GM12892 (cell line): ENCODE results near the gene SPATA32.

Experiments
- DNase-seq: peaks from one replicate; pipeline ENCODE4 v3.0.0; 2011; ENCODE audit not compliant: insufficient read length
- FAIRE-seq: peaks from 2 replicates; lab custom pipeline; 2011; peaks lifted over from hg19 to GRCh38; lab: Jason Lieb, UNC
- POLR2A ChIP-seq: IDR thresholded peaks from 2 replicates; pipeline ENCODE4 v1.6.1; 2011; ENCODE audit warnings: low read depth, low read length, control low read depth
- POLR2AphosphoS5 ChIP-seq: IDR thresholded peaks from 2 replicates; pipeline ENCODE4 v1.6.1; 2011; ENCODE audit warnings: low read depth, low read length, control low read depth
- TAF1 ChIP-seq: IDR thresholded peaks from 2 replicates; pipeline ENCODE4 v1.6.1; 2011; ENCODE audit warnings: low read depth, mild to moderate bottlenecking, control low read depth, low read length, borderline replicate concordance

The SPATA32 gene

DNA sequence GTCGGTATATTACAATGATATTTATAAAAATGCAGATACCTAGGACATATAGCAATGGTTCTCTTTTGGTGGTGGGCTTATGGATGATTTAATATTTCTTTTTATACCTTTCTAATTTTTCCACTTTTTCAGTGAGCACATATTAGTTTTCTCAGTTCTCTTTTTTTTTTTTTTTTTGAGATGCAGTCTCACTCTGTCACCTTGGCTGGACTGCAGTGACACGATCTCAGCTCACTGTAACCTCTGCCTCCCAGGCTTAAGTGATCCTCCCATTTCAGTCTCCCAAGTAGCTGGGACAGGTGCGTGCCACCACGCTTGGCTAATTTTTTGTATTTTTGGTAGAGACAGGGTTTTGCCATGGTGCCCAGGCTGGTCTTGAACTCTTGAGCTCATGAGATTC lies 39.8 kb upstream of the SPATA32 start:
- TF ChIP-seq TAF1, result no peak
- peak; percentile 49; the same call in 1 of the 2 replicates for TF ChIP-seq POLR2AphosphoS5
- peak; percentile 34; the same call in 1 of the 2 replicates for TF ChIP-seq POLR2A
- no peak for FAIRE-seq
- no peak for DNase-seq

DNA sequence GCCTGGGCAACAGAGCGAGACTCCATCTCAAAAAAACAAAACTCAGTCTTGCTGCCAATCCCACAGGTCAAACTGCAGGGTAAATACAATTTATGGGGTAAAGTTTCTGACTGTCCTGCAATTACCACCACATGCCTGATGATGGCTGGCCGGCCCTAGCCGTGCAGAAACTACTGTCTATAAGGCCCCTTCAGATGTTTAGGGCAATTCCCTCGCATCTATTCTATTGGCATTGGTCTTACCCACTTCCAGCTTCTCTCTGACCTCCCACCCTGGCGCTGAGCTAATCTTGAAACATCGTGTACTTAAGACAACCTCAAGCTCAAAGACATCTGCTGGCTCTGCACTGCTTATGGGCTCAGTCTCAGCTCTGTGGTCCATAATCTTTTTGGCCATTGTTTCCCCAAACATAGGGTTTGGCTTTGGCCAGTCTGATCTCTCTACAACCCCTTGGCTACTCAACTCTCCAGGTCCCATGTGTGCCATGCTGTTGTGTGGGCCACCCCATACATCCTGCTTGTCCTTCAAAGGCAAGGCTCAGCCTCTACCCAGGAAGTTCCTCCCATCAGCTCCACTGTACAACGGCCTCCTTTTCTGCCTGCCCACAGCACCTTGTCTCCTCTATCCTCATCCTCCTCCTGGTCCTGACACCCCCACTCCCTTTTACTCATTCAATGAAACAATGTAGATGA lies 38.3 kb upstream of the SPATA32 start:
- DNase-seq (no peak), FAIRE-seq (peak; percentile 77)
- TF ChIP-seq POLR2A, result no peak; the same call in 1 of the 2 replicates
- no peak for TF ChIP-seq TAF1
- TF ChIP-seq POLR2AphosphoS5, result no peak; the same call in 1 of the 2 replicates

DNA sequence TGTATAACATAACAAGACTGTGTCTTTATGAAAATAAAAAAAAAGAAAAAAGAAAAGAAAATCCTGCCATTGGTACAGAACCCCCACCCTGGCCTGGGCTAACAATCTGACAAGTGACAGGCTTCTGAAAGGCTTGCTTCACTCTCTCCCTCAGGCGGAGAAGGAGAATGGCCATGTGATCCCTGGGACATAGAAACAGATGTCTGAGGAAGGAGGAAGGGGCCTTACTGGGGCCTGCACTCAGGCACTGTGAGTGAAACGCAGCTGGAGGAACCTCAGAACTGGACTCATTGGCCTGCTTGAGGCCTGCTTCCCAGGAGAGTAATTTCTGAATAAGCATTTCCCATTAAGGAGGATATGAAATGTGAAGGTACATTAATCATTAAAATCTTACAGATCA lies 37.5 kb upstream of the SPATA32 start:
- no peak for TF ChIP-seq POLR2A
- no peak for TF ChIP-seq POLR2AphosphoS5
- no peak for TF ChIP-seq TAF1
- DNase-seq (no peak), FAIRE-seq (no peak)

DNA sequence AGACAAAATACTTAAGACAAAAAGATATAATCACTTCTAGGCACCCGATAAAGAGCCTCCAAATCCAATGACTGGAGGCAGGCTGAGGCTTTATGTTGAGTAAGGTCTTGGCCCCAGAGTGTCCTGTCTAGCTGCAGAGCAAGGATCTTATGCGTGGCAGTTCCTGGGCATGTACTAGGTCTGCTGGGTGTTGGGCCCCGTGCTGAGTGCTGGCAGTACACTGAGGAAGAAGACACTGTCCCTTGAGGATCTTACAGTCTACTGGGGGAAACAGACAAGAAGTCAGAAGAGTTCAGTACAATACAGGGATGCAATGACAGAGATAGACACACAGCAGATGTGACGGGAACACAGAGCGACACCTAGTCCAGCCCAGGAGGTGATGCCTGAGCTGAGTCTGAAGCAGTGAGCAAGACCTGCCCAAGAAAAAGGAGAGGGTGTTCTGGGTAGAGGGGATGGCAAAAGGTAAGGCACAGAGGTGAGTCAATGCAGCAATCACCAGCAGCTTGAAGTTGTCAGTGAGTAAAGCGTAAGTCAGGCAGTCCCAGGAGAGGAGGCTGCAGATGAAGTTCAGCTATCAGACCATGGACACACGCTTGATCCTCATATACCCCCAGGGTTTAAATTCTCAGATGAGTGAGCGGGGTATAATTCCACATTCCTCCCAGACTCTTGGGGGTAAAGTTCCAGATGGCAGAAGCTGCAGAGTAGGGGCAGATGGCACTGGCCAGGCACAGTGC lies 36.8 kb upstream of the SPATA32 start:
- peak; percentile 48 for FAIRE-seq
- peak; percentile 39; the same call in 1 of the 2 replicates for TF ChIP-seq POLR2A
- no peak for TF ChIP-seq TAF1
- no peak; the same call in 1 of the 2 replicates for TF ChIP-seq POLR2AphosphoS5
- no peak for DNase-seq

DNA sequence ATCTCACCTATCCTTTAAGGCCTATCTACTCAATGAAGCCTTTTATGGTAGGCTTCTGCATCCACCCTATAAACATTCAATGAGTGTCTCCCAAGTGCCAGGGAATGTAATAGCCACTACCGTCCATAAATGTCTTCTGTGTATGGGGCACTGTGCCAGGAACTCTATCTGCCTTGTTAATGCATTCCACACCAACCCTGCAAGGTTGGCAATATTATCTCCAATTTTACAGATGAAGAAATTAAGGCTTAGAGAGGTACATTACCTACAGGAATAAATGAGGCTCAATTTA lies 34.9 kb upstream of the SPATA32 start:
- no peak for TF ChIP-seq POLR2A
- TF ChIP-seq POLR2AphosphoS5, result no peak
- no peak for DNase-seq

DNA sequence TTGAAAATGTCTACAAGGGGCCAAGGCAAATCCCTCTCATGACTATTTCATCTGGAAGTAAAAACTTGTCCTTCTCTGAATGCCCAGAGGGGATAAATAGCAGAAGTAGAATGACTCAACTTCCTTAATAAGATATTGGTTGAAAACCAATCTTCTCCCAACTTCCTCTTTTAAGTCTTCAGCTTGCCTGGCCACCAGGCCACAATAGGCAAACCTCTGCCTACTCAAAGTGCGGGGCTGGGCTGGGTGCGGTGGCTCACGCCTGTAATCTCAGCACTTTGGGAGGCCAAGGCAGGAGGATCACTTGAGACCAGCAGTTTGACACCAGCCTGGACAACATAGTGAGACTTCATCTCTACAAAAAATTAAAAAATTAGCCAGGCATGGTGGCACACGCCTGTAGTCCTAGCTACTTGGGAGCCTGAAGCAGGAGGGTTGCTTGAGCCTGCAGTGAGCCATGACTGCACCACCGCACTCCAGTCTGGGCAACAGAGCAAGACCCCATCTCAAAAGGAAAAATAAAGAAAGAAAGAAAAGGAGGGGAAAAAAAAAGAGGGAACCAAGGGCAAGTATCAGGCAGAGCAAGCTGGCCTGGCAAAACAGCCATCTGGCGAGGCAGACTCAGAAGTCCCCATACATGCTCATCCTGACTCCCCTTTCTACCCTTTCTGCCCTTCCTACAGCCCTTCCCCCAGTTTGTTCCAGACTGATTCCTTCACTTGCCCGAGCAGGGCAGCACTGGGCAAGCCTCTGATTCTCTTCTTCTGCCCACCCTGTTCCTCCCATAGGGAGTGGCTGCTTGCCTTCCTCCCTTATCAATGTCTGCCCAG lies 34.3 kb upstream of the SPATA32 start:
- DNase-seq, result no peak
- TF ChIP-seq POLR2A (no peak), TAF1 (no peak), POLR2AphosphoS5 (peak; percentile 42; the same call in 1 of the 2 replicates)
- FAIRE-seq, result no peak

More for the DNA sequence above, 34.9 kb upstream of the SPATA32 start:
- no peak for FAIRE-seq

DNA sequence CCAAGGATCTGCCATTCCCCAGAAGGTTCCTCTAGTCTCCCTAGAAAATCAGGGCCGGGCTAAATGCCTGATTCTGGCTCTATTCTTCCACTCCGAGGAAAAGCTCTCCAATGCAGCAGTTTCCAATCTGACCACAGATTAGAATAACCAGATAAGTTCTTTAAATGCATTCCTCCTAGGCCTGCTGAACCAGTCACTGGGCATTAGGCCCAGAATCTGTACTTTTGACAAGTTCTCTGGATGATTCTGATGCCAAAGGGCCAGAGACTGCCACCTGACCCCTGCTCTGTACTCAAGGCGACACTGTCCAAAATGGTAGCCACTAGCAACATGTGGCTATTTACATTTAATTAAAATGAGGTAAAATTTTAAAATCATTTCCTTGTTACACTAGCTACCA lies 32.6 kb upstream of the SPATA32 start:
- FAIRE-seq (no peak), DNase-seq (no peak)
- TF ChIP-seq POLR2A (no peak), TAF1 (no peak), POLR2AphosphoS5 (no peak)

DNA sequence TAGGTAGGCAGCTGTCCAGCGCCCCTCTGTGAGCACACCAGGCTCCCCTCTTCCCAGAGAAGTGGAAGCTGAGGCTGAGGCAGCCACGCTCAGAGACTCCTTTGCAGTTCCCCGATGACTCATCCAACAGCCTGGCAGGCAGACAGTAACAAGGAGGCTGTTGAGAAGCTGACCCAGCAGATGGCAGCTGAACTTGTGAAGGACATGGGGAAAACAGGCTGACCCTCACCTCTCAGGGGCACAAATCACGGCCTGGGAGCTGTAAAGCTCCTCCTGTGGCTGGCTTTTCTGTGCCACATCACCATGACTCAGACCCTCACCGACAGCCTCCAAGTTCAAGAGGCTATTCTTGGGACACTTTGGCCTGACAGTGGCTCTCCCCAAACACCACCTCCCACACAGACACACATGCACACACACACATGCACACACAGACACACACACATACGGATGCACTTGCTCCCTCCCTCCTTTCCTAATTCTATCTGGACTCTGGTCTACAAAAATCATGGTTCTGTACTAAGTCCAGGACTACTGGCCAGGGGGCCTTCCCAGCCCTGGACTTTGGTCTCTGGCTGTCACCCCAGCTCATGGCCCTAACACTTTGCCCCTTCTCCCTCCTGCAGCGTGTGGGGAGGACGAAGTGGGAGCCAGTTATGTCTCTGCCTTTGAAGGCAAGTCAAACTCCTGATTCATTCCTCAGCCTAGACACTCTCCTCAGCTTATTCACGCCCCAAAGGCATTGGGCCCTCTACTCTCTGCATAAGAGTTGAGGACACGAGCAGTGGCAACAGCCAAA lies 31.7 kb upstream of the SPATA32 start:
- DNase-seq, result no peak
- FAIRE-seq, result peak; percentile 79
- TF ChIP-seq POLR2A (peak; percentile 52), TAF1 (no peak)

DNA sequence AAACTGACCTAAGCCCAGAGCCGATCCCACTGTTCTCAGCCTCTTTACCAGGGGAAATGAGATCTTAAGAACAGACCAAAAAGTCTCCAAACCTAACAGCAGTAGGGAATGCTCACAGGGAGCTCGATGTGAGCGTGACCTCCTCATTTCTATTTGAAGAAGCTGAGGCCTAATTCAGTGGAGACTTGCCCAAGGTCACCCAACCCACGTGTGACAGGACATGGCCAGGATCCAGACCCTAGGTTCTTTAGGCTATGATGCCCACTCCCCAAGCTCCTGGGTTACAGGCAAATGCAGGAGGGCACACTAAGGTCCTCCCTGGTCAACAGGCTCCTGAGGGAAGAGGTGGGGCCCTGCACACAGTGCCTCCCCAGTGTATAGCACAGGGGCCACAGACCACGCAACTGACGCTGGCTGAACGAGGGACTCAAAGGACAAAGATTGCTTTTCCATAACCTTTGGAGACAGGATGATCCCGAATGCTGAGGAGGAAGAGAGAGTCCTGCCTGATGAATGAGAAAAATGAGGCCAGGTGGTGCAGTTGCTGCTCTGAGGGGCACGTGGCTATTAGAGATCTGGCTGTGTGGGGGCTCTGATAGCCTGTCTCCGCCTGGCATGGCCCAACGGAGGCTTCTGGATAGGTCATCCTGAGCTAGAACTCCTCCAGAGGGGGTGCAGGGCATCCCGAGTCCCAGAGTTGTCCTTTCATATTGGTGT lies 31.0 kb upstream of the SPATA32 start:
- DNase-seq, result no peak
- TF ChIP-seq POLR2AphosphoS5 (no peak), TAF1 (no peak), POLR2A (no peak)
- no peak for FAIRE-seq

DNA sequence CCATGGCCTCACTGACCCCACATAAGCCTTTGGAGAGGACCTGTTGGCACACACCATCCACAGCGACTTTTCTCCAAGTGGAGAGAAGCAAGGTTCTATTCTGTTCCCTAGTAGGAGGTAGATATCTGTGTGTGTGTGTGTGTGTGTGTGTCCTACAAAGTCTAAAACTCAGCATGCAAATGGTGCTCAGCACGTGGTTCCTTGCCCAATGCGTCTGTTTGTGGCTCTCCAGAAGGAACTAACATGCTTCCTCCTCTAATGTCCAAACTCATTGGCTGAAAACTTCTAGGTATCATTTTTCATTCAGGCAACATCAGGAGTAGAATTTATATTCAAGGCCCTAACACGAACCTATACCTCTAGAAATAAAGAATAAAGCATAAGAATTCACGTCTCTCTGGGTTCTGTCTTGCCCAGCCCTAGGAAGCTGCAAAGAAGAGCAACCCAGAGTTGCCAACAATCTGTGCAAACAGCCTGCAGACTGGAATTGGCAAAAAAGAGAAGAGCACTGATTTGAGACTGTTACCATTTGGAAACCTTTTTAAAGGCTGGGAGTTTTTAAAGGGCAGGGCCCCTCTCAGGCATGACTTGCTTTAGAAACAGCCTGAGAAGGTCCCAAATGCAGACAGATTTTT lies 29.4 kb upstream of the SPATA32 start:
- TF ChIP-seq POLR2AphosphoS5 (no peak), POLR2A (no peak), TAF1 (no peak)
- peak; percentile 76 for FAIRE-seq
- no peak for DNase-seq

DNA sequence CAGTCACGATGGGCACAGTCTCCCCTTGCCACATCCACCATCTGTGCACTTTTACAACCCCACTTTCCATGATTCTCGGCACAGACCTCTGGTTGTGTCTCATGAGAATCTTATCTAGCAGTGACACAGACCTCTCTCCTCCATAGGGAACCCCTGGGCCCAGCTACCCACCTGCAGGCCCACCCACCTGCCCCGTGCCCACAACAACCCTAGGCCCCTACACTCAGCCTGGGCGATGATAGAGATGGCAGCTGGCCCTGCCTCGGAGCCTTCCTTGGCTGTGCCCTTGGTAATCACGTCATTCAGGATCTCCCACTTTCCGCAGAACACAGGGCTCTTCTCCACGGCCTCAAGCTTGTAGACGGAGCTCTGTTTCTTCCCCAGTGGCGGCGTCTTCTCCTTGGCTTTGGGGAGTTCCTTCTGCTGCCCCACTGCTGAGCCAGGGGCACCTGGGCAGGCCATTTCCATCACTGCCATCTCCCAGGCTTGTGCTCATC lies 28.4 kb upstream of the SPATA32 start:
- DNase-seq (no peak), FAIRE-seq (no peak)
- TF ChIP-seq POLR2A (peak; percentile 18; the same call in 1 of the 2 replicates), TAF1 (no peak), POLR2AphosphoS5 (no peak)
